Measurements from ENCODE around the gene RAVER2. TPM values are rescaled to one million over a fixed set of nuclear protein-coding genes. Genes with fewer than 3 reads are reported as not detected.

Gene RAVER2
- total RNA-seq, 1 experiment from 2014 or later: 13.3 TPM

- DNase-seq: no peak
- Histone ChIP-seq H3T11ph (ENCODE audit: low read length) (no peak overlapping the region), H2BK20ac (ENCODE audit: low read depth, low read length, poor library complexity, severe bottlenecking) (no peak overlapping the region), H3K27me3 (ENCODE audit: insufficient read depth, low read length) (no peaks in the 10 kb centered on the region), H3K56ac (ENCODE audit: insufficient read length, low read depth, low read length) (no peak overlapping the region), H2BK15ac (ENCODE audit: low read depth, low read length) (no peak overlapping the region), H3K23me2 (ENCODE audit: insufficient read length, low read depth, low read length, poor library complexity, severe bottlenecking) (no peaks in the 10 kb centered on the region), H3K18ac (ENCODE audit: insufficient read length, low read depth, low read length) (no peak overlapping the region), H4K8ac (replicated peaks; ENCODE audit: insufficient read length, low read depth, low read length) (no peak overlapping the region), H2AFZ (ENCODE audit: low read length) (no peak overlapping the region), H3K4me1 (ENCODE audit: insufficient read depth, low read length) (no peaks in the 10 kb centered on the region), H3K27ac (ENCODE audit: insufficient read length, low read depth, low read length) (no peak overlapping the region), H3K79me2 (ENCODE audit: insufficient read depth, low read length) (no peaks in the 10 kb centered on the region; the same call in 1 of the 2 replicates), H4K5ac (ENCODE audit: insufficient read length, low read depth, low read length) (no peak overlapping the region), H4K20me1 (ENCODE audit: control insufficient read depth, insufficient read depth, insufficient read length) (no peaks in the 10 kb centered on the region), H3K9ac (ENCODE audit: extremely low read depth, insufficient read length, low read length) (no peak overlapping the region), H3K4me2 (ENCODE audit: insufficient read depth, insufficient read length, low read length) (no peak overlapping the region), H3K4ac (ENCODE audit: low read depth, low read length) (no peak overlapping the region), H3K9me3 (ENCODE audit: control insufficient read depth, low read depth, low read length) (no peaks in the 10 kb centered on the region), H2BK5ac (ENCODE audit: insufficient read length, low read length) (no peak overlapping the region), H2BK12ac (ENCODE audit: insufficient read length, low read depth, low read length) (no peak overlapping the region), H3K14ac (ENCODE audit: insufficient read depth, low read length) (no peak overlapping the region), H2BK120ac (ENCODE audit: low read depth, low read length, poor library complexity, severe bottlenecking) (no peak overlapping the region), H2AK5ac (ENCODE audit: insufficient read length, low read length) (no peak overlapping the region), H3K79me1 (ENCODE audit: insufficient read depth, low read depth, low read length, poor library complexity, severe bottlenecking) (no peaks in the 10 kb centered on the region), H3K23ac (ENCODE audit: insufficient read length, low read depth, low read length) (no peak overlapping the region), H4K91ac (ENCODE audit: insufficient read length, low read depth, low read length) (no peak overlapping the region)
- Mint-ChIP-seq H3K9me3 (peaks cover 0 to 5% of the 10 kb centered on the region in 2 experiments; a peak in 2 of 5 replicates), H3K4me3 (no peak overlapping the region), H3K27ac (no peak overlapping the region), H3K36me3 (ENCODE audit: insufficient read depth in 1 of 3, low read depth in 3 of 3) (peaks cover 14 to 23% (median 21%) of the 10 kb centered on the region in 3 experiments), H3K27me3 (ENCODE audit: low read depth) (no peaks in the 10 kb centered on the region), H3K4me1 (no peaks in the 10 kb centered on the region; a peak in 1 of 4 replicates)
- WGBS (ENCODE audit: extremely low coverage, insufficient read length, low lambda C conversion rate): no CpG with 5 or more reads among the region's 3 CpGs
- TF ChIP-seq CTCF (conservative IDR thresholded peaks at IDR 0.05): no peak
Observed at GRCh38 chr1:64766429-64766828, 21.6 kb downstream of the RAVER2 start.

All from H9 (cell line).